Upper lobe of left lung (tissue), 6 donors: ENCODE measurements around the gene THAP8. TPM values are rescaled to one million over a fixed set of nuclear protein-coding genes. Genes with fewer than 3 reads are reported as not detected.
"Not testable (repeated sequence)": the region's sequence is repeated elsewhere in the genome, so short reads cannot be mapped to it uniquely, and the experiment has no call there.

Experiments used
- ATAC-seq, 2 donors: fragments of 200-7000 bp; cut with Tn5 transposase; one replicate each; pipeline ENCODE4 v1.9.1; 2022; ENCODE audit warnings: mild to moderate bottlenecking in 2 of 2, moderate library complexity in 2 of 2; ENCODE audit not compliant: low FRiP score in 2 of 2
- DNase-seq, 2 donors: peaks; one replicate each; pipeline ENCODE4 v3.0.0-alpha.2; 2019 to 2020
- H3K27ac ChIP-seq, 4 donors: fragments of 200-600 bp; sonication (generic); one replicate each; pipeline ENCODE4 v1.5.1; 2016 to 2019
- H3K27me3 ChIP-seq, 4 donors: fragments of 200-600 bp; sonication (generic); one replicate each; pipeline ENCODE4 v1.5.1; 2017 to 2019
- H3K36me3 ChIP-seq, 4 donors: fragments of 200-600 bp; sonication (generic); one replicate each; pipeline ENCODE4 v1.5.1; 2016 to 2019
- H3K4me1 ChIP-seq, 4 donors: fragments of 200-600 bp; sonication (generic); one replicate each; pipeline ENCODE4 v1.5.1; 2018 to 2019
- H3K4me3 ChIP-seq, 4 donors: fragments of 200-600 bp; sonication (generic); one replicate each; pipeline ENCODE4 v1.5.1; 2017 to 2019; ENCODE audit warnings: mild to moderate bottlenecking in 2 of 4, moderate library complexity in 1 of 4
- H3K9me3 ChIP-seq, 4 donors: fragments of 200-600 bp; sonication (generic); one replicate each; pipeline ENCODE4 v1.5.1; 2018 to 2019
- CTCF ChIP-seq, 6 experiments: fragments of 450-650 bp in 4 of 6; fragments of 200-600 bp in 2 of 6; sonication (generic) in 2 of 6; IDR thresholded peaks; one replicate each; pipeline ENCODE4 v1.5.1; 2016 to 2019; ENCODE audit warnings: antibody characterized with exemption in 6 of 6
- EP300 ChIP-seq, 4 donors: sonication (generic); formaldehyde crosslinking; IDR thresholded peaks; one replicate each; pipeline ENCODE4 v1.5.1; 2017; ENCODE audit warnings: antibody characterized with exemption in 4 of 4, control low read depth in 2 of 4
- POLR2A ChIP-seq, 4 donors: fragments of 450-650 bp; IDR thresholded peaks; one replicate each; pipeline ENCODE4 v1.5.1; 2016 to 2017; ENCODE audit warnings: antibody characterized with exemption in 4 of 4, mild to moderate bottlenecking in 2 of 4
- POLR2AphosphoS5 ChIP-seq, 2 donors: sonication (generic); formaldehyde crosslinking; IDR thresholded peaks; one replicate each; pipeline ENCODE4 v1.5.1; 2017; ENCODE audit warnings: antibody characterized with exemption in 2 of 2
- WGBS, 2 donors: methylation state at CpG; one replicate each; pipeline ENCODE4 v1.1.5; 2017 to 2018; 5-methylcytosine and 5-hydroxymethylcytosine counted together
- total RNA-seq, 6 donors: library from RNA; depleted of rRNA in 4 of 6; stranded (reverse); fragments of >200 nt in 4 of 6; gene quantifications; one replicate each; pipeline versions ENCODE4 v1.1.0 to v1.2.1, GENCODE V29; 2016 to 2021
- donor health status: DM: no; HTN: no; CAD: no; lungs with moderate emphysema.
- donor health status: DM: no; HTN: yes; CAD: no; lungs with severe emphysema.

THAP8 gene
- total RNA-seq, 6 donors from 2014 or later = 2.4 to 10.5 (median 7.8) TPM

GRCh38 chr19:36079389-36079945 lies 25.4 kb upstream of the THAP8 start:
- no peak overlapping the region for H3K4me3 ChIP-seq
- DNase-seq = no peak
- H3K27ac ChIP-seq = no peak overlapping the region
- ATAC-seq = no peak
- no peaks in the 10 kb centered on the region for H3K4me1 ChIP-seq
- no peaks in the 10 kb centered on the region for H3K27me3 ChIP-seq
- WGBS, 2 donors = 93 to 99% methylated on average over 3 of the region's 3 CpGs
- H3K9me3 ChIP-seq = no peaks in the 10 kb centered on the region
- peaks cover 0 to 11% (median 4%) of the 10 kb centered on the region in 4 donors for H3K36me3 ChIP-seq
- TF ChIP-seq CTCF (IDR thresholded peaks at IDR 0.05) (no peak), POLR2AphosphoS5 (IDR thresholded peaks at IDR 0.05) (no peak), EP300 (IDR thresholded peaks at IDR 0.05) (no peak), POLR2A (IDR thresholded peaks at IDR 0.05) (no peak)

- no peak for TF ChIP-seq EP300 (IDR thresholded peaks at IDR 0.05)
- no peak for TF ChIP-seq POLR2A (IDR thresholded peaks at IDR 0.05)
- no peak for TF ChIP-seq CTCF (IDR thresholded peaks at IDR 0.05)
- TF ChIP-seq POLR2AphosphoS5 (IDR thresholded peaks at IDR 0.05) = no peak
- H3K36me3 ChIP-seq = no peaks in the 10 kb centered on the region
- no peaks in the 10 kb centered on the region for H3K4me1 ChIP-seq
- no peak overlapping the region for H3K27ac ChIP-seq
- ATAC-seq (no peak), DNase-seq (no peak)
- H3K4me3 ChIP-seq = no peak overlapping the region
- WGBS, 2 donors = 82 to 92% methylated on average over 9 to 10 of the region's 10 CpGs
- no peaks in the 10 kb centered on the region for H3K9me3 ChIP-seq
- H3K27me3 ChIP-seq = no peaks in the 10 kb centered on the region
Measured at GRCh38 chr19:36073121-36073876, 19.2 kb upstream of the THAP8 start.

- Histone ChIP-seq H3K4me1 (no peaks in the 10 kb centered on the region), H3K36me3 (no peaks in the 10 kb centered on the region), H3K27ac (no peak overlapping the region), H3K27me3 (no peaks in the 10 kb centered on the region), H3K9me3 (no peaks in the 10 kb centered on the region), H3K4me3 (no peak overlapping the region)
- no peak for DNase-seq
- WGBS, 2 donors = 91 to 97% methylated on average over 8 of the region's 8 CpGs
- TF ChIP-seq POLR2A (IDR thresholded peaks at IDR 0.05) (no peak), EP300 (IDR thresholded peaks at IDR 0.05) (no peak), CTCF (IDR thresholded peaks at IDR 0.05) (no peak), POLR2AphosphoS5 (IDR thresholded peaks at IDR 0.05) (no peak)
- peak in 1 of 2 donors; percentile 30 for ATAC-seq
Measured at GRCh38 chr19:36072081-36072480, 18.0 kb upstream of the THAP8 start.

GRCh38 chr19:36068810-36069499 lies 14.9 kb upstream of the THAP8 start:
- H3K4me3 ChIP-seq, ATAC-seq, H3K4me1 ChIP-seq, H3K36me3 ChIP-seq, H3K27me3 ChIP-seq, H3K27ac ChIP-seq, H3K9me3 ChIP-seq: not testable (repeated sequence)
- whole genome bisulfite sequencing, 2 donors = 97 to 100% methylated on average over 15 to 16 of the region's 57 CpGs
- peak in 1 of 2 donors; percentile 68 for DNase-seq

GRCh38 chr19:36067681-36068080 lies 13.6 kb upstream of the THAP8 start:
- Histone ChIP-seq H3K4me1 (no peaks in the 10 kb centered on the region), H3K27me3 (no peaks in the 10 kb centered on the region), H3K4me3 (no peak overlapping the region), H3K36me3 (no peaks in the 10 kb centered on the region), H3K9me3 (no peaks in the 10 kb centered on the region), H3K27ac (no peak overlapping the region)
- ATAC-seq (no peak), DNase-seq (peak in 1 of 2 donors; percentile 62)
- TF ChIP-seq EP300 (IDR thresholded peaks at IDR 0.05) (no peak), CTCF (IDR thresholded peaks at IDR 0.05) (no peak), POLR2AphosphoS5 (IDR thresholded peaks at IDR 0.05) (no peak), POLR2A (IDR thresholded peaks at IDR 0.05) (no peak)
- WGBS, 2 donors = 96 to 97% methylated on average over 4 to 11 of the region's 11 CpGs
